GM18505 (cell line): ENCODE data around the gene PDK2.

Experiments
- ATAC-seq: cut with Tn5 transposase; IDR thresholded peaks from one replicate; pipeline ENCODE4 v1.9.1; 2021; ENCODE audit not compliant: unreplicated experiment
- POLR2A ChIP-seq: IDR thresholded peaks from 4 replicates; pipeline ENCODE4 v1.6.1; 2011; ENCODE audit warnings: borderline replicate concordance; ENCODE audit not compliant: insufficient read depth, insufficient read length; ENCODE audit errors: extremely low read depth

The PDK2 gene

GRCh38 chr17:50091918-50092285, 3.2 kb upstream of the PDK2 start:
- no peak for ATAC-seq
- TF ChIP-seq POLR2A = no peak

GRCh38 chr17:50093246-50093645, 1.9 kb upstream of the PDK2 start:
- no peak for TF ChIP-seq POLR2A
- no peak for ATAC-seq

- no peak for TF ChIP-seq POLR2A
- no peak for ATAC-seq
Observed at GRCh38 chr17:50093807-50094206, 1.3 kb upstream of the PDK2 start.

- no peak for TF ChIP-seq POLR2A
- ATAC-seq = no peak
Observed at GRCh38 chr17:50094243-50094752, 853 bp upstream of the PDK2 start.

- ATAC-seq = no peak
- no peak for TF ChIP-seq POLR2A
Observed at GRCh38 chr17:50095626-50096037, 481 bp downstream of the PDK2 start.

GRCh38 chr17:50096092-50096491, 941 bp downstream of the PDK2 start:
- TF ChIP-seq POLR2A = no peak
- ATAC-seq = no peak

GRCh38 chr17:50096758-50097157, 1.6 kb downstream of the PDK2 start:
- no peak for ATAC-seq
- TF ChIP-seq POLR2A = no peak

- no peak for ATAC-seq
- no peak for TF ChIP-seq POLR2A
Observed at GRCh38 chr17:50097455-50097854, 2.3 kb downstream of the PDK2 start.

GRCh38 chr17:50097926-50098325, 2.8 kb downstream of the PDK2 start:
- ATAC-seq = no peak
- no peak for TF ChIP-seq POLR2A

- no peak for ATAC-seq
- no peak for TF ChIP-seq POLR2A
Observed at GRCh38 chr17:50098583-50098982, 3.4 kb downstream of the PDK2 start.

GRCh38 chr17:50099003-50099402, 3.9 kb downstream of the PDK2 start:
- no peak for ATAC-seq
- no peak for TF ChIP-seq POLR2A

- ATAC-seq = no peak
- no peak for TF ChIP-seq POLR2A
Observed at GRCh38 chr17:50100480-50100883, 5.3 kb downstream of the PDK2 start.

- no peak for TF ChIP-seq POLR2A
- ATAC-seq = no peak
Observed at GRCh38 chr17:50100921-50101345, 5.8 kb downstream of the PDK2 start.

GRCh38 chr17:50101346-50102163, 6.4 kb downstream of the PDK2 start:
- no peak for TF ChIP-seq POLR2A
- ATAC-seq = no peak

GRCh38 chr17:50102164-50102991, 7.2 kb downstream of the PDK2 start:
- ATAC-seq = no peak
- no peak for TF ChIP-seq POLR2A

- no peak for TF ChIP-seq POLR2A
- no peak for ATAC-seq
Observed at GRCh38 chr17:50103252-50103651, 8.1 kb downstream of the PDK2 start.
